HG02840 (cell line): ENCODE data around the gene ABCD1.
"Not testable (repeated sequence)": the region's sequence is repeated elsewhere in the genome, so short reads cannot be mapped to it uniquely, and the experiment has no call there.

Experiments used
- ATAC-seq: cut with Tn5 transposase; IDR thresholded peaks from one replicate; pipeline ENCODE4 v1.9.1; 2021; ENCODE audit warnings: mild to moderate bottlenecking, moderate library complexity, moderate number of reproducible peaks; ENCODE audit not compliant: unreplicated experiment, low FRiP score

The ABCD1 gene

DNA sequence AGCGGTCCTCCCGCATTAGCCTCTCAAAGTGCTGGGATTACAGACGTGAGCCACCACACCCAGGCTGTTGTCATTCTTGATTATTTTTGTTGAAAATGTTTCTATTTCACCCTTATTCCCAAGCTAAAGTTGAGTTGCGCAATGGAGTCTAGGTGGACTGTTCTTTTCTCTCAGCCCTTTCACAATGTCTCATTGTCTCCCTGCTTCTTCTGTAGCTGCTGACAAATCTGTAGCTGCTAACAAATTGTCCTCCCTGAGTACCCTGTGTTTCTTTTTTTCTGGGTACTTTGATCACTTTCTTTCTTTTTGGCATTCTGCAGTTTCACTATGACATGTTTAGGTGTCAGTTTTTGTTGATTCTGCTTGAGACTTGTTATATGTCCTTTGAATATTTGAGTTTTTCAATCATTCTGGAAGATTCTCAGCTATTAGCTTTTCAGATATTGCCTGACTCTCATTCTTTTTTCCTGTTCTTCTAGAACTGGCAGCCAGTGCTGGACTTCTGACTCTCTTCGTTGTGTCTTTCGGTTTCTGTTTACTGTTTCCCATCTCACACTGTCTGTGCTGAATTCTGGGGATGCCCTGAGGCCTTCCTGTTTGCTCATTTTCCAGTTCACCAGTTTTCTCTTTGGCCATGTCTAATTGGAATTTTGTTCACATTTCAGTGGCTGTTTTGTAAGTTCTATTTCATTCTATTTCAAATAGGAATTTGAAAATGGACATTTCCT is 6.6 kb downstream of the ABCD1 start:
- no peak for ATAC-seq

DNA sequence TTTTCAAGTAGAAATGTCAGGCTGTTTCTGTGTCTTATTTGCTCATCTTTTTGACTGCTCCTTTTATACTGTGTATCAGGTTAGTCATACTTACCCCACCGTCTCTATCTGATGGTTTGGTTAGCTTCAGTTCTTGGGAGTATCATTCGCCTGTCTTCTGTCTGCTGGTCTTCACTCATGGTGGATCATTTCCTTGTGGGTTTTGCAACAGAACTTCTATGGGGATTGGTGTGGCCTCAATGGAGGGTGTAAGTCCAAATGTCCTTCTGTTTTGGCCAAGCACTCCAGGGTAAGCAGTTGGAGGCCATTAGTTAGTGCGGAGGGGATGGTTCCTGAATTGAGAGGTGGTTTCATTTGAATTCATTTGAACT is 7.2 kb downstream of the ABCD1 start:
- ATAC-seq, result no peak

DNA sequence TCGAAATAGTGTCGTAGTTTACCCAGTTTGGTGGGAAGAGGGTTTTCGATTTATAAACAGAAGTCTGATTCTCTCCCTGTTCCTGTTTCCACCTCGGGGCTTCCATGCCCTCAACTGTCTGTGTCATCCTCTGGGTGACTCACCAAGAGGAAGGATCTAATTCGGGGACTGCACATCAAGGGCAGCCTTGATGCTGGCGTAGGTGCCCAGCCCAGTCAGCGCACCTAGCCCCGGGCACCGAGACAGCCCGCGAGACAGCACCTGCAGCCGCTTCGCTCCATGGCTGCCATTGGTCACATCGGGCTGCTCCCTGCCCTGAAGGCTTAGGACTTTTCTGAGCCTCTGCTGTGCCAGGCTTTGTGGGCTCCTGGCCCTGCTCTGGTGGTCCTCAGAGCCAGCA is 7.7 kb downstream of the ABCD1 start:
- no peak for ATAC-seq

DNA sequence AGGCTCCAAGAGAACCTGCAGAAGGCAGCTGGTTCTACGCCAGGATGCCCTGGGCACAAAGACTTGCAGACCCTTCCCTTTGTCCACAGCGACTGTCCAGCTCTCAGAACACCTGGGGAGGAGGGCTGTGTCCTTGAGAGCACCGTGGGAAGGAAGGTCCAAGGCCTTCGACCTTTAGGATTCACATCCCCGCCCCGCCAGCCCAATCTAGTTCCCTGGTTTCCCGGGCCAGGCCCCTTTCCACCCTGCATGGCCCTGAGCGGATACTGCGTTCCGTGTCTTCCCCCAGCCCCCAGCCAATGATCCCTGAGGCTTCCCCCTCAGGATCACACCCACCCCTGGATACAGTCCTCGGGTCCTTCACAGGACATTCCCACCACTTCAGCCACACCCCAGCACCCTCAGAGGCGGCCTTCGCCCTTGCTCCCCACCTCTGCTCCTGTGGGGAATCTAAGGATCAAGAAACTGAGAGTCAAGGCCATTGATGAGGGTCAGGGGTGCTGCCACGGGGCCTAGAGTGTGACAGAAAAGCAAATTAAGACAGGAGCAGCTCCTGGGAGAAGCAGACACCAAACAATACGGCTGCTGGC is 9.1 kb downstream of the ABCD1 start:
- no peak for ATAC-seq

DNA sequence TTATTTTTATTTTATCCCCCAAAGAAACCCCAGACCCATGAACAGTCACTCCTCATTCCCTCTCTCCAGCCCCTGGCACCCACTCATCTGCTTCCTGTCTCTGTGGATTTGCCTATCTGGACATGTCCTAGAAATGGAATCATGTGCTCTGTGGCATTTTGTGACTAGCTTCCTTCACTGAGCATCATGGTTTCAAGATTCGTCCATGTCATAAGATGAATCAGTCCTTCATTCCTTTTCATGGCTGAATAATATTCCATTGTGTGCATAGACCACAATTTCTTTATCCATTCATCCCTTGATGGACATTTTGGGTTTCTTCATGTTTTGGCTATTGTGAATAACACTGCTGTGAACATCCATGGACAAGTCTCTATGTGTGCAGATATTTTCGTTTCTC is 10.2 kb downstream of the ABCD1 start:
- ATAC-seq, result no peak

DNA sequence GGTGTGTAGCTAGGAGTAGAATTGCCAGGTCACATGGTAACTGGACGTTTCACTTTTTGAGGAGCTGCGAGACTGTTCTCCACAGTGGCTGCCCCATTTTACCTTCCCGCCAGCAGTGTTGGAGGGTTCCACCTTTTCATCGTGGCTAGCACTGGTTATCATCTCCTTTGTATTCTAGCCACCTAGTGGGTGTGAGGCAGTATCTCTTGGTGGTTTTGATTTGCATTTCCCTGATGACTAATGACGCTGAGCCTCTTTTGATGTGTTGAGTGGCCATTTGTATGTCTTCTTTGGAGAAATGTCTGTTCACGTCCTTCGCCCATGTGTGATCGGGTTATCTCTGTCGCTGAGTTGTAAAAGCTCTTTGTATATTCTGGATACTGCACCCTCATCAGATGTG is 10.6 kb downstream of the ABCD1 start:
- ATAC-seq, result no peak

DNA sequence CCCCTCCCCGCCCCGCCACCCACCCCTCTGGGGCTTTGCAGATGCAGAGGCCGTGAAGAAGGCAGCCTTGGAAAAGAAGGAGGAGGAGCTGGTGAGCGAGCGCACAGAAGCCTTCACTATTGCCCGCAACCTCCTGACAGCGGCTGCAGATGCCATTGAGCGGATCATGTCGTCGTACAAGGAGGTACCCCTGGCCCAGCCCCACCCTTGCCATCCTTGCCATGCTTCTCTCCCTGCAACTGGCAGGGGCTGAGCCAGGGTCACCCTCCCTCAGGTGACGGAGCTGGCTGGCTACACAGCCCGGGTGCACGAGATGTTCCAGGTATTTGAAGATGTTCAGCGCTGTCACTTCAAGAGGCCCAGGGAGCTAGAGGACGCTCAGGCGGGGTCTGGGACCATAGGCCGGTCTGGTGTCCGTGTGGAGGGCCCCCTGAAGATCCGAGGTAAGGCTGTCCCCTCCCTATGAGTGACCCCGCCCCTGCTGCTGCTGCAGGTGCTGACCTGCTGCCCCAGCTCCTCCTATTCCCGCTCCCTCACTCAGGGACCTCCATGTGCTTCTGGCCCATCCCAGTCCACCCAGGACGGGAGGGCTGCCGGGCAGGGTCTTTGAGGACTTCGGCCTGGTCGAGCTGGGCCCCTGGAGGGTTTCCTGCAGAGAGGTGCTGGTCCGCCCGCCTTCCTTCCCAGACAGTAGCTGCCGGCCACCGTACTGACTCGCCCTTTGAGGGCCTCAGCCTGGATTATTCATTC is 11.6 kb downstream of the ABCD1 start:
- ATAC-seq, result no peak

DNA sequence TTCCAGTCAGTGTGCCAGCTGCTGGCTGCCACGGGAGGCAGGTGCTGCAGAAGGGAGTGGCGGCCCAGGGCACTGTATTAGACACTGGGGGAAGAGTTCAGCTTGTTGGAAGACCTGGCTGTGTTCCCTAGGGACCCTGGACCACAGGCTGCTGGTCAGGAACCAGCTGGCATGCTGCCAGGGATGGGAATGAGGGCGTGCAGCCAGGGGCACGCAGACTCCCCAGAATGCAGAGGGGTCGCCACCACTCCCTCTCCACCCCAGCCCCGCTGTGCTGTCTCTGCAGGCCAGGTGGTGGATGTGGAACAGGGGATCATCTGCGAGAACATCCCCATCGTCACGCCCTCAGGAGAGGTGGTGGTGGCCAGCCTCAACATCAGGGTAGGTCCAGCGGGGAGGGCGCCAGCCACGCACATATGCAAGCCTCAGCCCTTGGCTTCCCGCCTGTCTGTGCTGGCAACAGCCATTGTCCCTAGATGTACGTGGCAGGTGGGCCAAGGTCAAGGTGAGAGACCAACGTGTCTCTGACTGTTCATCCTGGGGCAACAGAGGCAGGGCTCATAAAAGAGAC is 12.3 kb downstream of the ABCD1 start:
- no peak for ATAC-seq

DNA sequence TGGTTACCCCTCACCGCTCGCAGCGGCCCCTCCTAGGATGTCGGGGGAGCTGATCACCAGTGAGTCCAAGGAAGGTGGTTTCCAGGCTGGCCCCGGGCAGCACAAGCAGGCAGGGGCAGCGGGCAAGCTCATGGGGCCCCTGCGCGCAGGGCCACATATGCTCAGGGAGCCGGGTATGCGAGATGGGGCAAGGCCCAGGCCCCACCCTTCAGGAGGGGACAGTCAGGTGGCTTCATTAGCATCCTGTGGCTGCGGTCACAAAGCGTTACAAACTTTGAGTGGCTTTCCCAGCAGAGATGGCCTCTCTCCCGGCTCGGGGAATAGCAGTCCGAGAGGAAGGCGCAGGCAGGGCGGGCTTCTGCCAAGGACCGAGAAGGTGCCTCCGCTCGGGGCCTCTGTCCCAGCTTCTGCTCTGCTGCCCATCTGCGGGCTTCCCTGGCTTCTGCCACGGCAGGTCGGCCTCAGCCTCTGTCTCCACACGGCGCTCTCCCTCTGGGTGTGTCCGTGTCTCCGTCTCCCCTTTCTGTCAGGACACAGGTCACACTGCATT is 13.5 kb downstream of the ABCD1 start:
- no peak for ATAC-seq

DNA sequence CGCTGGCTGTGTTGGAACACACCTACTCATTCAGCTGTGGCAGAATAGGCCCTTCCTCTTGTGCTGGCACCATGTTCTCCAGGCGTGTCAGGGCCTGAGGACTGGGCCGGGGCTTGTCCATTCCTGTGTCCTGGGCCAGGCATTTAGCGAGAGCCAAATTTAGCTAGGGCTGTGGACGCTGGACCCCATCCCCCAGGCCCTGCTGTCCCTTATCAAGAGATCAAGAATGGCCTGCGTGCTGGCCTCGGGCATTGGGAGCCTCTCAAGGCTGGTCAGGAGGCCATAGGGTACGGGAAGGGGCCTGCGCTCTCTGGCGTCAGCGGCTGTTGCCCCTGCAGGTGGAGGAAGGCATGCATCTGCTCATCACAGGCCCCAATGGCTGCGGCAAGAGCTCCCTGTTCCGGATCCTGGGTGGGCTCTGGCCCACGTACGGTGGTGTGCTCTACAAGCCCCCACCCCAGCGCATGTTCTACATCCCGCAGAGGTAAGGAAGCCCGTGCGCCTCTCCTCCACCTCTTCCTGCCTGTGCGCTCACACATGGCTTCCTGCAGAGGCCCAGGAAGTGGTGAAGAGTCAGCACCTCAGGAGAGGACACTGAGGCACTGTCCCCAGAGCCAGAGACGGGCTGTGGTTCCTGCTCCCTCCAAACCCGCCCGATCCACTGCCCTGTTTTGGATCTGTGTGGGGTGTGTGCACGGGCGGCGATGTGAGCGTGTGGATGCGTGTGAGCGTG is 15.3 kb downstream of the ABCD1 start:
- ATAC-seq, result no peak

DNA sequence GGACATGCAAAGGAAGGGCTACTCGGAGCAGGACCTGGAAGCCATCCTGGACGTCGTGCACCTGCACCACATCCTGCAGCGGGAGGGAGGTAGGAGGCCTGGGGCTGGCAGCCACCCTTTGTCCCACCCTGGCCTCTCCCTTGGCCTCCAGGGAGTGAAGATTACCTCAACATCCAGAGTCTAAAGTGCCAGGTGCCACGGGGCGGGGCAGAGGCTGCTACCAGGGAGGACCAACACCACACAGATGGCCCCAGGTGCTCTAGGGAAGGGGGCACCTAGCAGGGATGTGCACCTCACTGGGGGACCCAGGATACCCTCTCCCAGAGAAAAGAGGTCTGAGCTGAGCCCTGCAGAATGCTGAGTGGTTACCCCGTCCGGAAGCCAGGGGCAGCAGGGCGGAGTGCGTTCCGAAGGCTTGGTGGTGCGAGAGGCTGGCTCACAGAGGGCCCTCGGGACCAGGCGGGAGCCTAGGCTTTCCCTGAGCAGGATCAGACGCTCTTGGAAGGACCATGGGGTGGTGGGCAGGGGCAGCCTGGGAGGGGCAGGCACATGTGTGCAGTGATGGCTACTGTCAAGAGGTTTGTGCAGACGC is 16.1 kb downstream of the ABCD1 start:
- ATAC-seq, result no peak

DNA sequence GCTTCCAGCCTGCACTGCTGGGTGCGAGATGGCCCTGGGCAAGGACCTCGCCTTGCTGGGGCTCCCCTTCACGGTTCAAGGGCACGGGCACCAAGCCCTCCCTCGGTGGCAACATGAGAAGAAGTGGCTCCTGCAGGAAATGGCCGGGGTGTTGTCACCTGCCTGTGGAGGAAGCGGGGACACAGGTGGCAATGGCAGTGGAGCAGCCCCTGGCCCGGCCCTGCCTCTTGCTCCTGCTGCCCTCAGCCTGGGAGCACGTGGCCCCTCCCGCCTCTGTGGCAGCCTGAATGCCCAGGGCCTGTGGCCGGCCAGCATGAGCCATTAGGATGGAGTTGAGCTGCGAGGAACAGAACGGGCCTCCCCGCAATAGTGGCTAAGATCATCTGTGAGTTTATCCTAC is 16.8 kb downstream of the ABCD1 start:
- ATAC-seq, result no peak

DNA sequence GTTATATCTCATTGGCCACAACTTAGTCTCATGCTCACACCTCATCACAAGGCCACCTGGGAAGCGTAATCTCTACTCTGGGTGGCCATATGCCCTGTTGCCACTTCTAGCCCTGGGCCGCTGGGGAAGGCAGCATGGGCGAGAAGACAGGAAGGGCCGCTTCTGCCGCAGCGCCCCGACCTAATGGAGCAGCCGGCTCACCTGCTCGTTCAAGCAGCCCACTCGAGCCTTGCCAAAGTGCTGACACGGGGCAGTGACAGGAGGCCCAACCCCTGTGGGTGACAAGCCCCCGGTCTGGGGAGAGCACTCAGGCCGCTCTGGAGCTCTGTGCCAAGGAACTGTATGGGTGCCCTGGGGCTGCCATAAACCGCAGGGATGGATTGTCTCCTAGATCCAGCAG is 17.5 kb downstream of the ABCD1 start:
- ATAC-seq, result not testable (repeated sequence)

DNA sequence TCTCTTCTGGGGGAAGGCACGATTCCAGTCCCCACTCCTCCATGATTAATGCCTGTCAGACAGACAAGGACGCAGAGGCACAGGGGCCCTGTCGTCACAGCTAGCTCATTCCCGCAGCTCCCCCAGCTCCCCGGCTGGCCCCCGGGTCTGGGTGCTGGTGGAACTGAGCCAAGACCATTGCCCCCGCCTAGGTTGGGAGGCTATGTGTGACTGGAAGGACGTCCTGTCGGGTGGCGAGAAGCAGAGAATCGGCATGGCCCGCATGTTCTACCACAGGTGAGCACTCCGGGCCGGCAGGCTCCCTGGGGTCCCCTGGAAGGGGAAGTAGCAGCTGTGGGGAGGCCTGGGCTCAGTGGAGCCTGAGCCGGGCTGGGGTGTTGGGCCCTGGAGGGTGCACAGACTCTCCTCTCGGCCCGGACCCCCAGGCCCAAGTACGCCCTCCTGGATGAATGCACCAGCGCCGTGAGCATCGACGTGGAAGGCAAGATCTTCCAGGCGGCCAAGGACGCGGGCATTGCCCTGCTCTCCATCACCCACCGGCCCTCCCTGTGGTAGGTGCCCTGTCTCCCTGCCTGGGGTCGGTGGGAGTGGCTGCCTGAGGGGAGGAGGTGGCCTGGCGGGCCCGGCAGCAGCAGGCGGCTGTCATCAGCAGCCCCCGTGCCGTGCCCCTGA is 18.3 kb downstream of the ABCD1 start:
- ATAC-seq, result not testable (repeated sequence)

DNA sequence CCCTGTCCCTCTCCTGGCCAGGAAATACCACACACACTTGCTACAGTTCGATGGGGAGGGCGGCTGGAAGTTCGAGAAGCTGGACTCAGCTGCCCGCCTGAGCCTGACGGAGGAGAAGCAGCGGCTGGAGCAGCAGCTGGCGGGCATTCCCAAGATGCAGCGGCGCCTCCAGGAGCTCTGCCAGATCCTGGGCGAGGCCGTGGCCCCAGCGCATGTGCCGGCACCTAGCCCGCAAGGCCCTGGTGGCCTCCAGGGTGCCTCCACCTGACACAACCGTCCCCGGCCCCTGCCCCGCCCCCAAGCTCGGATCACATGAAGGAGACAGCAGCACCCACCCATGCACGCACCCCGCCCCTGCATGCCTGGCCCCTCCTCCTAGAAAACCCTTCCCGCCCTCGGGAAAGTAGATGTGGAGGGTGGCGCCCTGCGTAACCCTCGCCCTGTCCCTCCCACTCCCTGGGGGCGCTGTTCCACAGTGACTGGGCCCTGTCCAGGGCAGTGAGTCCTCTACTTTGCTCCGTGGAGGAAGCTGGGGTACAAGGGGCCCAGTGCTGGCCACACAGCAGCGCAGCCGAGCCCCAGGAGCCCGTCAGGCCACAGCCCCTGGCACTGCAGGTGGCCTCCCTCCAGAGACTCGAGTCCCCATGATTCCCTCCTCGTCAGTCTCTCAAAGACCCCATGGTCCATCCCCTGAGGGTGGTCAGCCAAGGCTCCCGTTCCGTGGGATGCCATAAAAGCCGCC is 19.0 kb downstream of the ABCD1 start:
- ATAC-seq, result not testable (repeated sequence)

DNA sequence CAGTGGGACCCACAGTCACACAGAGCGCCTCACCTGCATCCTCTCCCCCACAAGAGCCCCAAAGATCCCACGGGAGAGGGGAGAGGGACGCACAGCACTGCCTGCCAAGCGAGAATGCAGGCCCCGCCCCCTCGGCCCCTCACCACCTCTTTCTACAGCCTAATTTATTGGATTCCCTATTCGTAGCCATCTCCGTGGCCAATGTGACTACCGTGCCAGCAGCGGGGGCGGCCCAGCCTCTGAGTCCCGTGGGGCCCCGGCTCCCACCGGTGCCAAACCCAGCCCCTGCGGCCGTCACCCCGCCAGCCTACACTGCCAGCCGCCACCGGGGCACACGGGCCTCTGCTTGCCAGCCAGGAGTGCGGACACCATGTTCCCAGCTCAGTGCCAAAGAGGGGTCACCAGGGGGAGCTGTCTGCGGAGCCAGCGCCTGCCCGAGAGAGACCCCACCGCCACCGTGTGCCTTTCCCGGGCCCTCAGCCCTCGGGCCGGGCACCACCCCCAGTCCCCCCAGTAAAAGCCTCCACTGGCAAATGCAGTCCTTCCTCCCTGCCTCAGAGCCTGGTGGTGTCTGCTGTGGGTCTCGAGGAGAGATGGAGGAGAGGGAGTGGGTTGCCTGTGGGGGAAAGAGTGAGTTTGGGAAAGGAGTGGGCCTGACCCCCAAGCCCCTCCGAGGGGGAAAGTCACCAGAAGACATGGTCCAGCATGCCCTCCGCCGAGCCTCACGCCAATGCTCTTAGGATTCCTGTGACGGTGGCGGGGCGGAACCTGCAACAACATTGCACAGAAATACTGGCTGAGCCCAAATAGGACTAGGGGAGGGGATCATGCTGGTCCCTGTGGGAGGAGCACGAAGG is 19.8 kb downstream of the ABCD1 start:
- ATAC-seq, result no peak

DNA sequence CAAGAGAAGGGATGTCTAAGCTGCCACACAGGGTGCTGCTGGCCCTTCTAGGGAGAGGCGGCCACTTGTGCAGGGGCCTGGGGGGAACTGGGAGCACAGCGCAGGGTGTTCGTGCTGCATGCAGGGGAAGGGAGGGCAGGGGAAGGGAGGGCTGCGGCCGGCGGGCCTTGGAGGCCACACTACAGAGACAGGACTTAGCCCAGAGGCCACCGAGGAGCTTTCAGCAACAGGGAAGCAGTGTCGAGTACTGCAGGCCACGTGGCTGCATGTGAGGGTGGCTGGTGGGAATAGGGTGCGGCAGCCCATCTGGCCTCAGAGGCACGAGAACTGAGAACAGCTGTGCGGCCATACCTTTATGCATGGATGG is 20.4 kb downstream of the ABCD1 start:
- not testable (repeated sequence) for ATAC-seq

DNA sequence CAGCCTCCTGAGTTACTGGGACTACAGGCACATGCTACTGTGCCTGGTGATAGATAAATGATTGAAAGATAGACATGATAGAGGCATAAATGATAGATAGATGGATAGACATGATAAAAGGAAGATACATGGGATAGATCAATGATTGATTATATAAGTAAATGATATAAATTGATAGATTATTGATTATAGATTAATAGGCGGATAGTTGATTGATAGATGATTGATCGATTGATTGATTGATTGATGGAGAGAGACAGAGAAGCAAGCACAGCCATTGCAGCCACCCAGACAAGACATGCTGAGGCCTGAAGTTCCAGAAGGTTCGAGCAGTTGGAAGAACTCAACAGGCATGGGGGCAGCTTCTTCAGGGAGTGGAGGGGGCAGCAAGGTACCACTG is 21.7 kb downstream of the ABCD1 start:
- ATAC-seq, result no peak
